Fibroblast of lung (primary cell): ENCODE data around the gene ZDHHC3.

ENCODE experiments used
- EZH2 ChIP-seq: IDR thresholded peaks from 2 replicates; pipeline ENCODE4 v1.5.1; 2012; ENCODE audit warnings: low read length, control low read depth, mild to moderate bottlenecking; ENCODE audit errors: missing control alignments
- TF ChIP-seq, protein P1 (sequence below), 2 donors: IDR thresholded peaks in 1 of 2; conservative IDR thresholded peaks in 1 of 2; 1 replicate in 1 of 2; 2 replicates in 1 of 2; pipeline ENCODE4 v1.5.1; 2011 to 2012; ENCODE audit warnings: low read length in 2 of 2, control low read depth in 1 of 2, inconsistent platforms in 1 of 2, low read depth in 1 of 2, mild to moderate bottlenecking in 1 of 2

DNA sequence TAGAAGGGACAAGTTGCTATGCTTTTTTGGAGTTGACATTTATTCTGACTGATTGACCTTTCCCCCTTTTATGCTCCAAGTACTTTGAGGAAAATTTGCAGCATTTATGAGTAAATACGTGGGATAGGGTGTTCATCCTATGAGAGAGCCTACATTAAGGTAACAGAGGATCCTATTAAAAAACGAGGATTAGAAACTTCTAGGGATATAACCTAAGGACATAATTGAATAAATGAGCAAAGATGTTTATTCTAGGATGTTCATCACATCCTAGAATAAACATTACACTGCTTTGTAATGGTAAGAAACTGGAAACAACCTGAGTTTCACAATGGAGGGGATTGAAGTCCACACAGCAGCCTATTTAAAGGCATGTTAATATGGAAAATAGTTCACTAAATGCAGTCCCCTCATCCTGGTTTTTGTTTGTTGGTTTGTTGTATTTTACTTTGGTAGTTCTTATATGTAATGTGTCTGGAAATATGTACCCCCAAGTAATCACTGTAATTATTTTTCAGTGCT lies 26.2 kb upstream of the ZDHHC3 start:
- TF ChIP-seq, protein P1, sequence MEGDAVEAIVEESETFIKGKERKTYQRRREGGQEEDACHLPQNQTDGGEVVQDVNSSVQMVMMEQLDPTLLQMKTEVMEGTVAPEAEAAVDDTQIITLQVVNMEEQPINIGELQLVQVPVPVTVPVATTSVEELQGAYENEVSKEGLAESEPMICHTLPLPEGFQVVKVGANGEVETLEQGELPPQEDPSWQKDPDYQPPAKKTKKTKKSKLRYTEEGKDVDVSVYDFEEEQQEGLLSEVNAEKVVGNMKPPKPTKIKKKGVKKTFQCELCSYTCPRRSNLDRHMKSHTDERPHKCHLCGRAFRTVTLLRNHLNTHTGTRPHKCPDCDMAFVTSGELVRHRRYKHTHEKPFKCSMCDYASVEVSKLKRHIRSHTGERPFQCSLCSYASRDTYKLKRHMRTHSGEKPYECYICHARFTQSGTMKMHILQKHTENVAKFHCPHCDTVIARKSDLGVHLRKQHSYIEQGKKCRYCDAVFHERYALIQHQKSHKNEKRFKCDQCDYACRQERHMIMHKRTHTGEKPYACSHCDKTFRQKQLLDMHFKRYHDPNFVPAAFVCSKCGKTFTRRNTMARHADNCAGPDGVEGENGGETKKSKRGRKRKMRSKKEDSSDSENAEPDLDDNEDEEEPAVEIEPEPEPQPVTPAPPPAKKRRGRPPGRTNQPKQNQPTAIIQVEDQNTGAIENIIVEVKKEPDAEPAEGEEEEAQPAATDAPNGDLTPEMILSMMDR (conservative IDR thresholded peaks at IDR 0.05 in 1 of 2, IDR thresholded peaks at IDR 0.05 in 1 of 2; ENCODE audit: low read depth in 1 of 2, low read length in 2 of 2): no peak
- no peak for TF ChIP-seq EZH2
